Fibroblast of skin of abdomen (primary cell): Measurements from ENCODE around the gene OR2L8.

Experiments
- DNase-seq: peaks from one replicate; pipeline ENCODE4 v3.0.0-alpha.2; 2013

The OR2L8 gene

DNA sequence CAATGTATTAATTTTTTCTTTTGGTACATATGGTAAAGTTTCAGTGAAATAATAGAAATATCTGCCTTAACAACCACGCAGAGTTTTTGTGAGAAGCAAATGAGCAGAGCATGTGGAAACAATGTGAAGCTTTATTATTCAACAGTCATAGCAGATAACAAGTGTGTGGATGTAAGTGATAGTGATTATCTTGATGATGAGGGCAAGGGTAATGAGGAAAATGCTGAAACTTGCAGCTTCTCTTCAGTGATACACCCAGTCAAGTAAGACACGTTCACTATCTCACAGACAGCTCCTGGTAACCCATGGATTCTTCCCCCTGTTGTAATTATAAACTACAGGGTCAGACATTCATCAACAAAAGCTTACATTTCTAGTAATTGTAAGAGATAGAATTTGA, 50.2 kb downstream of the OR2L8 start:
- DNase-seq = no peak
